ENCODE measurements around the gene GATA6. TPM values are rescaled to one million over a fixed set of nuclear protein-coding genes. Genes with fewer than 3 reads are reported as not detected.

The GATA6 gene
- total and polyA plus RNA-seq, 9 donors = 30.2 to 221 (median 129) TPM

DNA sequence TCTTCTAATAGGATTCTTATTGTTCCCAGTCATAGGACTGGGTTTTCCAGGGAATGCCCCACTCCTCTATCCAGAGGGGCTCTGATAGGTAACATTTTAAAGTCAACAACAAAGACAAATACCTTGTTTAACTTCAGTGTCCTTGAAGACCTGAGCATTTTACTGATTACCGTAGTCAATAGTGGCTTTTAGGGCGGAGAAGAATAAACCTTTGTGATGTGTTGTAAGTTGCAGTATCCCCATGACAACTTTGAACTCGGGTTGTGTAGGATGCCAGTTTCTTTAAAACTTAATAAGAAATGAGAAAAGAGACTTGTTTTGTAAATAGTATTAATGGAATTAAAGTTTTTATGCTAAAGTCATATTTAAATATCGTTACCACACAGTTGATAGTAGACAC, 6.0 kb downstream of the GATA6 start:
- Histone ChIP-seq H3K4me3 (peak overlapping the region; percentile 98), H3K36me3 (no peaks in the 10 kb centered on the region), H3K4me1 (ENCODE audit: insufficient read depth) (peaks cover 9% of the 10 kb centered on the region), H3K27me3 (no peaks in the 10 kb centered on the region), H3K27ac (peak overlapping the region; percentile 42 to 96), H3K9me3 (no peaks in the 10 kb centered on the region)
- no peak for TF ChIP-seq CTCF (IDR thresholded peaks at IDR 0.05)
- no peak for TF ChIP-seq EP300 (IDR thresholded peaks at IDR 0.05)
- TF ChIP-seq POLR2A (IDR thresholded peaks at IDR 0.05) = no peak
- WGBS, 3 donors = 19 to 25% (median 21%) methylated on average over 4 of the region's 4 CpGs
- intact Hi-C loops (cut with DNase I) = loop anchor here in 1 of 4 donors (10.0 kb wide), 1 partner anchor 249 kb away; no protein-coding TSS in a partner anchor
- DNase-seq = no peak

DNA sequence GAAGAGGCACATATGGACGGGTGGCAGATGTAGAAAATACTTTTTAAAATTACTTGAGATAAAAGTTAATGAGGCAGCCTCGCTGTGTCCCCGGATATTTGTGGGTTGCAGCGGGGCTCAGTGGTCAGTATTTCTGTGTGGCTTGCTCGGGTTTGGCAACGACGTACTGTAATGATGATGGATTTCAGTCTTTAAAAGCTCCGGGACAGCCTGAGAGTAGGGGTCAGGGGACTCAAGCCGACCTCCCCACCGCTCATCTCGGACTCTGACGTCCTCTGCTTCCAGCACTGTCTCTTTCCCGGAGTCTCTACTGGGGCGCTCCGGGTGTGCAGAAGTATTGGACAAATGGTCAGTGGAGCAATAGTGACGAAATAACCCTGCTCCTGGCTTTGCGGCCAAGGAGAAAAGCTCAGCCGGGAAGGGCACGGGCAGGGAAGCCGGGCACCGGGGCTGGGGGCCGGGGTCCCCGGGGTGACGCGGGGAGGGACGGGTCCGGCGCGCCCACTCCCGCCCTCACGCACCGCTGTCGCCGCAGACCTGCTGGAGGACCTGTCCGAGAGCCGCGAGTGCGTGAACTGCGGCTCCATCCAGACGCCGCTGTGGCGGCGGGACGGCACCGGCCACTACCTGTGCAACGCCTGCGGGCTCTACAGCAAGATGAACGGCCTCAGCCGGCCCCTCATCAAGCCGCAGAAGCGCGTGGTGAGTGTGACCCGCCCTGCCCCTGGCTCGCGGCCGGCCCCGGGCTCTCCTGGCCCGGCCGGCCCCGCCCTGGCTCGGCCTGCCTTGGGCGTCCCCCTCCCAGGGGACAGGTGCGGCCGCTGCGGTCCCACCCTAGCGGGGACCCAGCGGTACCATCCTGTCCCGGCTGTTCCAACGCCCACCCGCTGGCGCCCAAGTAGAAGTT, 7.3 kb downstream of the GATA6 start:
- intact Hi-C loops (cut with DNase I) = loop anchor here in 1 of 4 donors (10.0 kb wide), 1 partner anchor 248 kb away; no protein-coding TSS in a partner anchor
- Histone ChIP-seq H3K4me1 (ENCODE audit: insufficient read depth) (peaks cover 9% of the 10 kb centered on the region), H3K36me3 (no peaks in the 10 kb centered on the region), H3K9me3 (no peaks in the 10 kb centered on the region), H3K27ac (peak overlapping the region; percentile 77 to 80), H3K27me3 (no peaks in the 10 kb centered on the region), H3K4me3 (peak overlapping the region; percentile 51)
- no peak for TF ChIP-seq CTCF (IDR thresholded peaks at IDR 0.05)
- 8 to 17% (median 10%) methylated on average over 40 to 71 of the region's 71 CpGs for WGBS, 3 donors
- DNase-seq = peak in 4 of 5 donors; percentile 54 to 66 (median 56)

DNA sequence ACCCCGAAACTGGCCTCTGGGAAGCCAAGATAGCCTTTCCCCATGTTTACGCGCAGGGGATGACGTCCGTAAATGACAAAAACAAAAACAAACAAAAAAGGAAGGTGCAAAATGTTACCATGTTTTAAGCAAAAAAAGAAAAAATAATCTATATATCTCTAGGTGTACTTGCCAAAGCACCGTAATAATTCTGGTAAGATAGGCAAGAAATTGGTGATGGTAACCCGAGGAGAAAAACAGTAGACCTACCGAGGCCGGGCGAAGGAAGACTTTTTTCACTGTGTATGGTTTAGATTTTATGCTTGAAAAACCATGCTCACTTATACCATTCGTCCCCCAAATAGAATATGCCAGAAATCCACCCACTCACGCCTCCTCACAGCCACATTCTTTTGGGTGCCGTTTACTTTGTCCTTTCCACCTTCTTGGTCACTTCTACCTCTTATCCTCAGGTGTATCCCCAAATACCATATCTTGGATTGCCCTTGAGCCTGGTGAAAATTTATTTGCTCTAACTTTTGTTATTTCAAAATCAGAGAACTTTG, 8.0 kb downstream of the GATA6 start:
- H3K36me3 ChIP-seq = no peaks in the 10 kb centered on the region
- peak overlapping the region; percentile 77 to 80 for H3K27ac ChIP-seq
- peaks cover 11% of the 10 kb centered on the region for H3K4me1 ChIP-seq (ENCODE audit: insufficient read depth)
- WGBS, 3 donors = 24 to 30% (median 27%) methylated on average over 13 of the region's 13 CpGs
- no peak for TF ChIP-seq CTCF (IDR thresholded peaks at IDR 0.05)
- TF ChIP-seq EP300 (IDR thresholded peaks at IDR 0.05) = no peak
- no peak for TF ChIP-seq POLR2A (IDR thresholded peaks at IDR 0.05)
- H3K4me3 ChIP-seq = peak overlapping the region; percentile 51
- intact Hi-C loops (cut with DNase I) = loop anchor here in 1 of 4 donors (10.0 kb wide), 1 partner anchor 247 kb away; no protein-coding TSS in a partner anchor
- DNase-seq = no peak
- H3K27me3 ChIP-seq = no peaks in the 10 kb centered on the region
- no peaks in the 10 kb centered on the region for H3K9me3 ChIP-seq

DNA sequence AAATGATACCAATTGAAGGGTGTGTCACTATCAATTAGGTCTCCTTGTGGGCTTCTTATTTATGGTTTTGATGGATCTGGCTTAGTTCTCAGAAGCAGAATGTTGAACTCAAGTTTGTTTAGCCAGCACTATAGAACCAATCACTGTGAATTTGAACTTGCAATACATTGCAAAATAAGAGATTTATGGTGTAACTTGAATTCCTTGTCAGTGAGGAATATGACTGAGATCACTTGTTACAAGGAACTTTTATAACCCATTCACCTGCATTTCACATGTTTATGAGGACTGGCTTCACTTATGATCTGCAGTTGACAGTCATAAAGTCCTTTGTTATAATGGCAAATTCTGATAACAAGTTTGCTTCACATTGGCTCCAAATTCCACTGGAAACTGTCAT, 9.8 kb downstream of the GATA6 start:
- intact Hi-C loops (cut with DNase I) = loop anchor here in 1 of 4 donors (10.0 kb wide), 1 partner anchor 246 kb away; no protein-coding TSS in a partner anchor
- peak overlapping the region in 1 of 2 donors; percentile 77 for H3K27ac ChIP-seq
- H3K27me3 ChIP-seq = no peaks in the 10 kb centered on the region
- H3K36me3 ChIP-seq = no peaks in the 10 kb centered on the region
- TF ChIP-seq CTCF (IDR thresholded peaks at IDR 0.05) (no peak), POLR2A (IDR thresholded peaks at IDR 0.05) (no peak), EP300 (IDR thresholded peaks at IDR 0.05) (no peak)
- no peak overlapping the region for H3K4me3 ChIP-seq
- no peak for DNase-seq
- H3K9me3 ChIP-seq = no peaks in the 10 kb centered on the region
- peaks cover 10% of the 10 kb centered on the region for H3K4me1 ChIP-seq (ENCODE audit: insufficient read depth)

All from ovary (tissue), 9 donors.